ENCODE data around the gene ANKRD13B.

ANKRD13B gene

DNA sequence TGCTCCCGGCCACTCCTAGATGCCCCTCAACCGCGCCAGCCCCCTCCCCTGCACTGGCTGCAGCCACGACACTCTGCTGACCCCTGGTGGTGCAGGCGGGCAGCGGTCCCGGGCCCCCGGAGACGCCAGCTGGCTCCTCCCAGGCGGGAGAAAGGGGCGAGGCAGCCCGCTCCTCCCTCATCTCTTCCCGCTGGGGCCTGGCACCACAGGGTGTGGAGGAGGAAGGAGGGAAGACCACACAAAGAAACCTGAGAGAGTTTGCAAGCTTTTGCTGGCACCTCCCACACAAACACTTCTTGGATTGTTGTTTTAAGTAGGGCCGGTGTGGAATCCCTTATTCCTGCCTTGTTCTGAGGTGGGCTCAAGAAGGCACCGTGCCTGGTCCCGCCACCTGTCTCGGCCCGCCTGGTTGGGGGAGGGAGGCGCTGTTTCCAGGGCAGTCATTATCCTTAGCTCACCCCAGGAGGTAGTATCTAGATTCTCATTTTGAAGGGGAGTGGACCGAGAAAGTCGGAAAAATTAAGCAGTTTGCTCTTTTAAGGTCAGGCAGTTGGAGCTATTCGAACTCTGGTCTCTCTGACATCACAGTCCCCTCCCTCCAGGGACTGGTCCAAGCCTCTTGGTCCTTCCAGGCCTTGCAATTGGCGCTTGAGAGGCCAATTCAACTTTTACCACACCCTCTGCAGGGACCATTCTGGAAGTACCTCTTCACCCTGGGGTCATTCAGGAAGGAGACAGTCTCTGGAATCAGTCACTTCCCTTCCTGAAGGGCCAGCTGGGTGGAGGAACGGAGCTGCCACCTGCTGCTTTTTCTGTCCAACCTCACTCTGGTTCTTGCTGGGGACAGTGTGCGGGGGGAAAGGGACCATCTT, 959 bp upstream of the ANKRD13B start:
- peak; percentile 66 for DNase-seq
- TF ChIP-seq, protein P1, sequence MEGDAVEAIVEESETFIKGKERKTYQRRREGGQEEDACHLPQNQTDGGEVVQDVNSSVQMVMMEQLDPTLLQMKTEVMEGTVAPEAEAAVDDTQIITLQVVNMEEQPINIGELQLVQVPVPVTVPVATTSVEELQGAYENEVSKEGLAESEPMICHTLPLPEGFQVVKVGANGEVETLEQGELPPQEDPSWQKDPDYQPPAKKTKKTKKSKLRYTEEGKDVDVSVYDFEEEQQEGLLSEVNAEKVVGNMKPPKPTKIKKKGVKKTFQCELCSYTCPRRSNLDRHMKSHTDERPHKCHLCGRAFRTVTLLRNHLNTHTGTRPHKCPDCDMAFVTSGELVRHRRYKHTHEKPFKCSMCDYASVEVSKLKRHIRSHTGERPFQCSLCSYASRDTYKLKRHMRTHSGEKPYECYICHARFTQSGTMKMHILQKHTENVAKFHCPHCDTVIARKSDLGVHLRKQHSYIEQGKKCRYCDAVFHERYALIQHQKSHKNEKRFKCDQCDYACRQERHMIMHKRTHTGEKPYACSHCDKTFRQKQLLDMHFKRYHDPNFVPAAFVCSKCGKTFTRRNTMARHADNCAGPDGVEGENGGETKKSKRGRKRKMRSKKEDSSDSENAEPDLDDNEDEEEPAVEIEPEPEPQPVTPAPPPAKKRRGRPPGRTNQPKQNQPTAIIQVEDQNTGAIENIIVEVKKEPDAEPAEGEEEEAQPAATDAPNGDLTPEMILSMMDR (IDR thresholded peaks at IDR 0.05; ENCODE audit: low read depth, low read length, missing control alignments): peak; percentile 98
- H3K4me3 ChIP-seq (ENCODE audit: low read depth, low read length): peak overlapping the region; percentile 50
- H3K27me3 ChIP-seq (replicated peaks): no peaks in the 10 kb centered on the region
- in situ Hi-C loops (cut with HindIII; ENCODE audit: low pct_ligation_motif_present, low sequenced_read_pairs): no loop called here
- H3K36me3 ChIP-seq (replicated peaks): no peaks in the 10 kb centered on the region
- H3K27ac ChIP-seq: no peak overlapping the region

DNA sequence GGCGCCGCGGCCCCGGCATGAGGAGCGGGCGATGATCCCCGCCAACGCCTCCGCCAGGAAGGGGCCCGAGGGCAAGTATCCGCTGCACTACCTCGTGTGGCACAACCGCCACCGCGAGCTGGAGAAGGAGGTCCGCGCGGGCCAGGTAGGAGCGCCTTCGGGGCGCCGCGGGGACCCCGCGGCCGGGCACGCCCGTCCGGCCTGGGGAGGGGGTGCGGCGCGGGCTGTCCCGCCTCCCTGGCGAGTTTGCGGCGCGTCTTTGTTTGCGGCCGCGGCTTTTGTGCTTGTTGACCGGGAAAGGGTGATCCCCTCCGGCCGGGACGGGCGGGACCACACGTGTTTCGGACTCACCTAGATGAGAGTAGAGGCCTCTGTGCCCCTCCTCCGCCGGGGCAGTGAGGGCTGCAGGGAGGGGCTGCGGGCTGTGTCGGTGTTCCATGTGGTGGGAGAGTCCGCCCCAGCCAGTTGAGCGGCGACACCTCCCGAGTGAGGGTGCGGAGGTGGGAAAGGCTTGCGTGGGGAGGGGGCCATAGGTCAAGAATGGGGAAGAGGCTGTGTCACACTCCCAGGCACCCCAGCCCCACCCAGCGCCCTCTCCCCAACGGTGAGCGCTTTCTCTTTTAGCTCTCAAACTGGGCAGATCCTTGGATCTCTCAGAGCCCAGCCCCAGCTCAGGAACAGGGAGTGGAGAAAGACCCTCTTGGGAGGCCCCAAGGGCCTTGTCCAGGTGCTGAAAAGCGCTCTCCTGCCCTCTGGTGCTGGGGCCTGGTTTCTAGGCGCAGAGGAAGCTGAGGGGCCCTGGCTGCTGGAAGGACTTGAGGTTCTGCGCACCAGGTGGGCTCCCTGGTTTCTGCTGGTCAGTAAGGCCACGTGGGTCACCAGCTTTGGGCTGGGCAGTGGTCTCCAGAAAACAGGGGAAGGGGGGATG, 923 bp downstream of the ANKRD13B start:
- no peaks in the 10 kb centered on the region for H3K36me3 ChIP-seq (replicated peaks)
- DNase-seq: no peak
- no peak overlapping the region for H3K27ac ChIP-seq
- no peaks in the 10 kb centered on the region for H3K27me3 ChIP-seq (replicated peaks)
- TF ChIP-seq, protein P1 (IDR thresholded peaks at IDR 0.05; ENCODE audit: low read depth, low read length, missing control alignments): peak; percentile 48
- H3K4me3 ChIP-seq (ENCODE audit: low read depth, low read length): peak overlapping the region; percentile 59
- in situ Hi-C loops (cut with HindIII; ENCODE audit: low pct_ligation_motif_present, low sequenced_read_pairs): no loop called here

DNA sequence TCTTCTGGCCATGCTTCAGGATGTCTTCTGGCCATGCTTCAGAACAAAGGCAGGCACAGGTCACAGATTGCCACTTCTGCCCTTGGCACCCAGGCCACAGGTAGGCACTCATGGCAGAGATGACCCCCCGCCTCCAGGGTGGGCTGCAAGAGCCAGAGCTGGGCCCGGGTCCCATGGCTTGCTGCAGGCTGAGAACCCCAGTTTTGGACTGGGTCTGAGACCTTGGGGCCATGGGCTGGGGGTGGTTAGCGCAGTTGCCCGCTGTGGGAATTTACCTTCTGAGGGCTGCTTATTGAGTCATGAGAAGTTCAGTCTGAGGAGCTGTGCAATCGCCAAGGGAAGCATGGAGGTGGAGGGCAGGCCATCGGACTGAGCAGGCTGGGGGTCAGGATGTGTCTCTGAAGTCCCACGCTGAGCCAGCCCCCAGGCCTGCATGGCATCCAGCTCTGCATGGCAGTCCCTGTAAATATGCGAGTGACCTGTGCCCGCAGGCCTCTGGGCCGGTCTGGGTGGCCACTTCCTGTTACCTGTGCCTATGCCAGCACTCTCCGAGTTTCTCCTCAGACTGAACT, 1.7 kb downstream of the ANKRD13B start:
- in situ Hi-C loops (cut with HindIII; ENCODE audit: low pct_ligation_motif_present, low sequenced_read_pairs): no loop called here
- Histone ChIP-seq H3K27ac (no peak overlapping the region), H3K4me3 (ENCODE audit: low read depth, low read length) (no peak overlapping the region), H3K27me3 (replicated peaks) (no peaks in the 10 kb centered on the region), H3K36me3 (replicated peaks) (no peaks in the 10 kb centered on the region)
- DNase-seq: no peak
- TF ChIP-seq, protein P1 (IDR thresholded peaks at IDR 0.05; ENCODE audit: low read depth, low read length, missing control alignments): no peak

DNA sequence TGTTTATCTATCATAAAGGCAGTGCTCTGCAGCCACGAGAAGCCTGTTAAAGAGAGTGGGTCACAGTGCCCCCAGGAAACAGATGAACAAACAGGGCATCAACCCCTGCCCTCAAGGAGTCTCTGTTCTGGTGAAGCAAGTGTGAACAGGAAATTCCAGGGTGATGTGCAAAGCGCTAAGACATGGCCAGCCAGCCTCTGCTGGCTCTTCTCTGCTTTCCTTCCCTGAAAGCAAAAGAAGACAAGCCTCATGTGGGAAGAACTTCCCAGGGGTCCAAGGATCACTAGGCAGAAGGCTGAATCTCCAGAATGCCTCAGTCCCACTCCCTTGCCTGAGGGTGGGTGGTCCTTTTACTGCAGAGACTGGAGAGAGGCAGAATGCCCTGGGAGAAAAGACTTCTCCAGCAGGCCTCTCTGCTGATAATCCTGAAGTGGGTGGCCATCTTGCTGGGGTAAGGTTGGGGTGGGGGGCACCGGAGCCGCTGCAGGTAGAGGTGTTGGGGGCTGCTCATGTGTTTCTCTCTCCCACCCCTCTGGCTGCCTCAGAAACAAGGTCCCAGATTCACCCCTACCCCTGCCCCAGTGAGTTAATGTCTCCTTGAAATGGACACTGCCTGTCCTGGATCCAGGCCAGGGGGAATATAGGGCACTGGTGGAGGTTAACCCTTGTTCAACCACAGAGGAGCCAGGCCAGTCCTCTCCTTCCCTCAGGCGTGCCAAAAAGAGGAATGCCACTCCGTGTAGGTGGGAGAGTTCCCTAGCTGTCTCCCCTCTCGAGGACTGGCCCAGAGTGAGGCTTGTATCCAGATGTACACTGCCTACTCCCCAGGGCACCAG, 2.4 kb downstream of the ANKRD13B start:
- H3K27ac ChIP-seq: no peak overlapping the region
- H3K36me3 ChIP-seq (replicated peaks): no peaks in the 10 kb centered on the region
- in situ Hi-C loops (cut with HindIII; ENCODE audit: low pct_ligation_motif_present, low sequenced_read_pairs): no loop called here
- H3K27me3 ChIP-seq (replicated peaks): no peaks in the 10 kb centered on the region
- no peak for DNase-seq
- TF ChIP-seq, protein P1 (IDR thresholded peaks at IDR 0.05; ENCODE audit: low read depth, low read length, missing control alignments): no peak
- no peak overlapping the region for H3K4me3 ChIP-seq (ENCODE audit: low read depth, low read length)
